Peyer's patch (tissue), 4 donors: ENCODE data around the gene CCDC120. TPM values are rescaled to one million over a fixed set of nuclear protein-coding genes. Genes with fewer than 3 reads are reported as not detected.
A peak's percentile ranks its signal among the peaks of the same experiment; 100 is the strongest.

Experiments
- DNase-seq, 3 donors: peaks; one replicate each; pipeline ENCODE4 v3.0.0-alpha.2; 2017 to 2019
- H3K27ac ChIP-seq, 4 donors: fragments of 200-600 bp; sonication (generic); one replicate each; pipeline ENCODE4 v1.5.1; 2016 to 2019
- H3K27me3 ChIP-seq, 2 donors: fragments of 200-600 bp; sonication (generic); one replicate each; pipeline ENCODE4 v1.5.1; 2019
- H3K36me3 ChIP-seq, 3 donors: fragments of 200-600 bp; sonication (generic); one replicate each; pipeline ENCODE4 v1.5.1; 2016 to 2019
- H3K4me1 ChIP-seq, 4 donors: fragments of 200-600 bp; sonication (generic); one replicate each; pipeline ENCODE4 v1.5.1; 2016 to 2019
- H3K4me3 ChIP-seq, 4 donors: fragments of 200-600 bp; sonication (generic); 1 replicate in 3 of 4; 2 replicates in 1 of 4; pipeline ENCODE4 v1.5.1; 2016 to 2019; ENCODE audit warnings: mild to moderate bottlenecking in 1 of 4
- H3K9me3 ChIP-seq, 4 donors: fragments of 200-600 bp; sonication (generic); one replicate each; pipeline ENCODE4 v1.5.1; 2016 to 2019; ENCODE audit warnings: mild to moderate bottlenecking in 1 of 4
- POLR2A ChIP-seq, 2 donors: fragments of 450-650 bp; IDR thresholded peaks; one replicate each; pipeline ENCODE4 v1.5.1; 2017; ENCODE audit warnings: antibody characterized with exemption in 2 of 2, mild to moderate bottlenecking in 2 of 2, moderate library complexity in 2 of 2
- total RNA-seq, 4 donors: library from RNA; depleted of rRNA; stranded (reverse); fragments of >200 nt; gene quantifications; one replicate each; pipeline ENCODE4 v1.1.0, GENCODE V29; 2016
- TF ChIP-seq, protein P1 (sequence below), 6 experiments: fragments of 450-650 bp in 4 of 6; fragments of 200-600 bp in 2 of 6; sonication (generic) in 1 of 6; IDR thresholded peaks; one replicate each; pipeline ENCODE4 v1.5.1; 2017 to 2019; ENCODE audit warnings: antibody characterized with exemption in 6 of 6, mild to moderate bottlenecking in 3 of 6, moderate library complexity in 1 of 6

Gene CCDC120
- total RNA-seq, 4 donors from 2014 or later: 13.8 to 39.1 (median 24.5) TPM; not detected in 1

DNA sequence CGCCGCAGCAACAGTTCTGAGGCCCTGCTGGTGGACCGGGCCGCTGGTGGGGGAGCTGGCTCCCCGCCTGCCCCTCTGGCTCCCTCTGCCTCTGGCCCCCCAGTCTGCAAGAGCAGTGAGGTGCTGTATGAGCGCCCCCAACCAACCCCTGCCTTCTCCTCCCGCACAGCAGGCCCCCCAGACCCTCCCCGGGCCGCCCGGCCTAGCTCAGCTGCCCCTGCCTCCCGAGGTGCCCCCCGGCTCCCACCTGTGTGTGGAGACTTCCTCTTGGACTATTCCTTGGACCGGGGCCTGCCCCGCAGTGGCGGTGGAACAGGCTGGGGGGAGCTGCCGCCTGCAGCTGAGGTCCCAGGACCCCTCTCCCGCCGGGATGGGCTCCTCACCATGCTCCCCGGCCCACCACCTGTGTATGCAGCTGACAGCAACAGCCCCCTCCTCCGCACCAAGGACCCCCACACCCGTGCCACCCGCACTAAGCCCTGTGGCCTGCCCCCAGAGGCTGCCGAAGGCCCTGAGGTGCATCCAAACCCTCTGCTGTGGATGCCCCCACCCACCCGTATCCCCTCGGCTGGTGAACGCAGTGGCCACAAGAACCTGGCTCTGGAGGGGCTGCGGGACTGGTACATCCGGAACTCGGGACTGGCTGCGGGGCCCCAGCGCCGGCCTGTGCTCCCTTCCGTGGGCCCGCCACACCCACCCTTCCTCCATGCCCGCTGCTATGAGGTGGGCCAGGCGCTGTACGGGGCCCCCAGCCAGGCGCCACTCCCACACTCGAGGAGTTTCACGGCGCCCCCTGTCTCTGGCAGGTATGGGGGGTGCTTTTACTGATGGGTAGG lies 8.7 kb downstream of the CCDC120 start:
- no peaks in the 10 kb centered on the region for H3K36me3 ChIP-seq
- no peak for DNase-seq
- no peak overlapping the region for H3K27ac ChIP-seq
- TF ChIP-seq POLR2A (IDR thresholded peaks at IDR 0.05): no peak
- TF ChIP-seq, protein P1, sequence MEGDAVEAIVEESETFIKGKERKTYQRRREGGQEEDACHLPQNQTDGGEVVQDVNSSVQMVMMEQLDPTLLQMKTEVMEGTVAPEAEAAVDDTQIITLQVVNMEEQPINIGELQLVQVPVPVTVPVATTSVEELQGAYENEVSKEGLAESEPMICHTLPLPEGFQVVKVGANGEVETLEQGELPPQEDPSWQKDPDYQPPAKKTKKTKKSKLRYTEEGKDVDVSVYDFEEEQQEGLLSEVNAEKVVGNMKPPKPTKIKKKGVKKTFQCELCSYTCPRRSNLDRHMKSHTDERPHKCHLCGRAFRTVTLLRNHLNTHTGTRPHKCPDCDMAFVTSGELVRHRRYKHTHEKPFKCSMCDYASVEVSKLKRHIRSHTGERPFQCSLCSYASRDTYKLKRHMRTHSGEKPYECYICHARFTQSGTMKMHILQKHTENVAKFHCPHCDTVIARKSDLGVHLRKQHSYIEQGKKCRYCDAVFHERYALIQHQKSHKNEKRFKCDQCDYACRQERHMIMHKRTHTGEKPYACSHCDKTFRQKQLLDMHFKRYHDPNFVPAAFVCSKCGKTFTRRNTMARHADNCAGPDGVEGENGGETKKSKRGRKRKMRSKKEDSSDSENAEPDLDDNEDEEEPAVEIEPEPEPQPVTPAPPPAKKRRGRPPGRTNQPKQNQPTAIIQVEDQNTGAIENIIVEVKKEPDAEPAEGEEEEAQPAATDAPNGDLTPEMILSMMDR (IDR thresholded peaks at IDR 0.05): no peak
- no peaks in the 10 kb centered on the region for H3K27me3 ChIP-seq
- H3K4me3 ChIP-seq: no peak overlapping the region
- H3K4me1 ChIP-seq: no peaks in the 10 kb centered on the region
- H3K9me3 ChIP-seq: no peaks in the 10 kb centered on the region

DNA sequence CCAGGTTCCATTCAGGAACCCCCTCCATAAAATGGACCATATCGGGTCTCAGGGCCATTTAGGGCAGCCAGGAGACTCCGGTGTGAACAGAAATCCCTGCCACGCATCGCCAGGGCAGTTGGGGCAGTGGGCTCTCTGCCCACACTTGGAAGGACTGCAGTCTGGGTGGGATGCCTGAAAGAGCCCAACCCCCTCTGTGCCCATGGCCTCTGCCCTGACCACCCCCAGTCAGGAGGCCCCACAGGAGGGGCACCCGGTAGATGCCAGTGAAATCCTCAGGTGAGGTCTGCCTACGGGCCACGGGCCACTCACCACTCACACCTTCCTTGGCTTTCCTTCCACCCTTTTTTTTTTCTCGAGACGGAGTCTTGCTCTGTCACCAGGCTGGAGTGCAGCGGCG lies 10.2 kb downstream of the CCDC120 start:
- no peak for DNase-seq
- Histone ChIP-seq H3K4me1 (peaks cover 0 to 5% (median 0%) of the 10 kb centered on the region in 4 donors), H3K27me3 (no peaks in the 10 kb centered on the region), H3K27ac (no peak overlapping the region), H3K9me3 (no peaks in the 10 kb centered on the region), H3K36me3 (no peaks in the 10 kb centered on the region), H3K4me3 (no peak overlapping the region)
- no peak for TF ChIP-seq POLR2A (IDR thresholded peaks at IDR 0.05)
- TF ChIP-seq, protein P1 (IDR thresholded peaks at IDR 0.05): no peak

DNA sequence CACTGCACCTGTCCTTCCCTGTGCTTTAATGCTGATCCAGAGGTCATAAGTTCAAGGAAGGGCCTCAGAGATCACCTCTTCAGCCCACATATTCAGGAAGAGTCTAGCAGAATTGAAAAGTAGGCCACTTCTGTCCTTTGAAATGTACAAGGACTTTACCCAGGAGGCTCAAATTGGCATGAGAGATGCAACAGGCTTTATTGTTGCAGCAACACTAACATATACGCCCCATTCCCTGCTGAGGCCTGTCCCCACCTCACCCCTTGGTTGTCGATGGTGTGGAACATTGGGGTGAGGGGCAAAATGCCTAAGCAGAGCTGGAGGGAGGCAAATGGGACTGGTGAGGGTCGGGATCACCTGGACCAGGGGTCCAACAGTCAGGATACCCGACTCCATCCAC lies 12.2 kb downstream of the CCDC120 start:
- TF ChIP-seq, protein P1 (IDR thresholded peaks at IDR 0.05): no peak
- TF ChIP-seq POLR2A (IDR thresholded peaks at IDR 0.05): no peak
- Histone ChIP-seq H3K27ac (no peak overlapping the region), H3K4me1 (peaks cover 0 to 5% (median 0%) of the 10 kb centered on the region in 4 donors), H3K9me3 (no peaks in the 10 kb centered on the region), H3K4me3 (no peak overlapping the region), H3K27me3 (no peaks in the 10 kb centered on the region), H3K36me3 (peaks cover 0 to 5% (median 0%) of the 10 kb centered on the region in 3 donors)
- no peak for DNase-seq

DNA sequence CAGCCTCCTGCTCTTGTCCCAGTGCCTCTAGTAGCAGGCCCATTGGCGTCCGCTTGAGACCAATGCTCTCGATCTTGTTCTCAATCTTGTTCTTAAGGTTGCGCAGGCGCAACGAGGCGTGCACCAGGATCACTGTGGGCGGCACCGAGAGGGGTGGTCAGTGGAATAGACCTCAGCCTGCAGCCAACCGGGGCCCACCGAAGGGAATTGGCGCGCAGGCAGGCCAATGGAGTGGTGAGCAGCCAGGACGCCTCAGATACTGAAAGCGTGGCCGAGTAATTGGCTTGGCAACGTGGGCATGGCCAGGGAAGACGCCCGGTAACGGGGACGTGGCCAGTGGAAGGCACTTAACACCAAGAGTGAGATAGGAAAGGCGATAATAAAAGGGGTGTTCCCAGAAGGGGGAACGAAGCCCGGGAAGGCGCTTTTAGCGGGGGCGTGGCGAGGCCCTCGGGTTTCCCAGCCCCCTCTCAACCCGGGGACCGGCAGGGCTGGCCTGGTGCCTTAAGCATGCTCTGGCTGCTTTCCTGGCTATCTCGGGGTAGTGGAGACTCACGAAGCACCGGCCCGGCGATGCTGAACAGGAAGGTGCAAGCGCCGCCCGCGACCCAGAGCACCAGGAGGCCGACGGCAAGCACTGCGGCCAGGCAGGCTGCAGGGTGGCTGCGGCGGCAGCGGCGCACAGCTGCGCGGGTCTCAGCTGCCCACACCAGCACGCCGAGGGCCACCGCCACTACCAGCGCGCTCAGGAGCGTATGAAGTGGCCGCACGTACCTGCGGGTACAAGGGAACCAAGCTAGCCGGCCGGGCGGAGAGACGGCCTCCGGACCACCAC lies 13.3 kb downstream of the CCDC120 start:
- peak in 2 of 3 donors; percentile 65 to 68 for DNase-seq
- peaks cover 0 to 13% (median 0%) of the 10 kb centered on the region in 3 donors for H3K36me3 ChIP-seq
- H3K27me3 ChIP-seq: no peaks in the 10 kb centered on the region
- peak overlapping the region in 1 of 4 donors; percentile 60 for H3K4me3 ChIP-seq
- no peaks in the 10 kb centered on the region for H3K9me3 ChIP-seq
- peak overlapping the region in 1 of 4 donors; percentile 31 for H3K27ac ChIP-seq
- no peak for TF ChIP-seq POLR2A (IDR thresholded peaks at IDR 0.05)
- TF ChIP-seq, protein P1 (IDR thresholded peaks at IDR 0.05): no peak
- peaks cover 0 to 5% (median 0%) of the 10 kb centered on the region in 4 donors for H3K4me1 ChIP-seq

DNA sequence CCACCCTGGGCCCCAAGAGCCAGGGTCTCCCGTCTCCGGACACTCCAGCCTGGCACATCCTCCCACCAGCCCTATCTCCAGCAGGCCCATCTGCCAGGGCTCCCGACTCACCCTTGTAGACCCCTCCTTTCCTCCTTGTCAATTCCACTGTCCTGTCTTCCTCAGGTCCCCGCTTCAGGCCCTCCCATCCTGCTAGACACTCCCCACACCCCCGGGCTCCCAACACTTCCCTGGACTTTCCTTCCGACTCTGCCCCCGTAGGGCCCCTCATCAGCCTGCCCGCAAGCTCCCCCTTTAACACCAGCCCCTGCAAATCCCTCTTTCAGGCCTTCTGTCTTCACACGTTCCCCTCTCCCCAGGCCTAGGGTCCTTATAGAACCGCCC lies 13.9 kb downstream of the CCDC120 start:
- Histone ChIP-seq H3K36me3 (peaks cover 0 to 13% (median 0%) of the 10 kb centered on the region in 3 donors), H3K4me3 (peak overlapping the region in 1 of 4 donors; percentile 60), H3K27ac (peak overlapping the region in 1 of 4 donors; percentile 31), H3K4me1 (peaks cover 0 to 5% (median 0%) of the 10 kb centered on the region in 4 donors), H3K27me3 (no peaks in the 10 kb centered on the region), H3K9me3 (no peaks in the 10 kb centered on the region)
- DNase-seq: no peak
- no peak for TF ChIP-seq POLR2A (IDR thresholded peaks at IDR 0.05)
- TF ChIP-seq, protein P1 (IDR thresholded peaks at IDR 0.05): no peak
